Stimulated activated CD4-positive, alpha-beta T cell treated with anti-CD3 and anti-CD28 coated beads, Interleukin-1b, Interleukin-23, amount 100 ng/mL, for 4 hours (primary cell): ENCODE data around the gene S100A16.
A peak's percentile ranks its signal among the peaks of the same experiment; 100 is the strongest.

ENCODE experiments used
- DNase-seq, 2 donors: peaks; one replicate each; pipeline ENCODE4 v3.0.0-alpha.2; 2020; ENCODE audit warnings: low read depth in 2 of 2

S100A16 gene

GRCh38 chr1:153636312-153636711 lies 23.4 kb upstream of the S100A16 start:
- DNase-seq = no peak

DNA sequence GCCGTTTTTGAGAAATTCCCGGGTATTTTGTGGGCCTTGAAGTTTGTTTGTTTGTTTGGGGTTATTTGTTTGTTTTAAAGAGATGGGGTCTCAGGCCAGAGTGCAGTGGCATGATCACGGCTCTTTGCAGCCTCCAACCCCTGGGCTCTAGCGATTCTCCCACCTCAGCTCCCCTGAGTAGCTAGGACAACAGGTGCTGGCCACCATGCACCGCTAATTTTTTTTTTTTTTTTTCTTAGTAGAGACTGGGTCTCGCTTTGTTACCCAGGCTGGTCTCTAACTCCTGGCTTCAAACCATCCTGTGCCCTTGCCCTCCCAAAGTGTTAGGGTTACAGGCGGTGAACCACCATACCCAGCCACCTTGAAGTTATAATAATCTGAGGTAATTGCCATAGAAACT lies 22.9 kb upstream of the S100A16 start:
- DNase-seq = no peak

DNA sequence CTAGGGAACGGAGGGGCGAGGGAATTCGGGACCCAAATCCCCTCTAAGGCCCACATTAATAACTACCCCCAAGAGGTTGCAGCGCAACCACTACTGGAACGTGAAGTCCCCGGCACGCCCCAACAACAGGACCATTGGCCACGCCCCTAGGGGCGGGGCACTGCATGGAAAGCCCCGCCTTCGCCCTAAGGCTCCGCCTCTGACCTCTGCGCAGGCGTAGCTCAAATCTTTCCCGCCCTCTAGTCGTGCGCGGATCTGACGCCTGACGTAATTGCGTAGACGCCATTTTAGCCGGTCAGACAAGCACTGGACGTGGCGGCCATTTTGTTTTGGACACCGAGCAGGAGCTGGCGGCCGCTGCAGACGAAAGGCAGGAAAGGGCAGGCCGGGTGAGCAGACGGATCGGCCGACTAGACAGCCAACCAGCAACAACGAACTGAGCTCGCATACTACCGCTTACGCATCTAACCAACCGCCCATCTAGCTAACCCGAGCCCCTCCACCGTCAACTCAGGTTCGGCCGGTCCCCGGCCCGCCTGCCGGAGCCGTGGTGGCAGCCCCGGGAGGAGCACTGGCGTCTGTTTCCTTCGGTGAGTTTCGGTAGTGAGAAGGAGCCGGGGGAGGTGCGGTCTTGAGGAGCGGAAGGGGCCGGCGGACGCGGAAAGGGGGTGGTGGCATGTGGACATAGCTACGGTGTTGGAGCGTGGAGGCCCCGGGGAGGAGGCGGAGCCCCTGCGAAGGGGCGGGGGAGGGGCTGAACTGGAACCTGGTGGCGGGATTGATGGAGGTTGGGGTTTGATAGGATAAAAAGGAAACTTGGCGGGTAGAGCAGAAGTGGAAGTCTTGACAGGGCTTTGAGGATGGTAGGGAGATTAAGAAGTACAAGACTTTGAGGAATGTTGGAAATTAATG lies 21.1 kb upstream of the S100A16 start, which contains the start of gene CHTOP:
Gene CHTOP (plus strand): TSS at position 313 of the 912 bp plus-strand sequence. CDS start 2,523 bp downstream, outside the sequence.
- DNase-seq = peak; percentile 94 to 96

GRCh38 chr1:153633161-153633753 lies 20.3 kb upstream of the S100A16 start:
- no peak for DNase-seq

DNA sequence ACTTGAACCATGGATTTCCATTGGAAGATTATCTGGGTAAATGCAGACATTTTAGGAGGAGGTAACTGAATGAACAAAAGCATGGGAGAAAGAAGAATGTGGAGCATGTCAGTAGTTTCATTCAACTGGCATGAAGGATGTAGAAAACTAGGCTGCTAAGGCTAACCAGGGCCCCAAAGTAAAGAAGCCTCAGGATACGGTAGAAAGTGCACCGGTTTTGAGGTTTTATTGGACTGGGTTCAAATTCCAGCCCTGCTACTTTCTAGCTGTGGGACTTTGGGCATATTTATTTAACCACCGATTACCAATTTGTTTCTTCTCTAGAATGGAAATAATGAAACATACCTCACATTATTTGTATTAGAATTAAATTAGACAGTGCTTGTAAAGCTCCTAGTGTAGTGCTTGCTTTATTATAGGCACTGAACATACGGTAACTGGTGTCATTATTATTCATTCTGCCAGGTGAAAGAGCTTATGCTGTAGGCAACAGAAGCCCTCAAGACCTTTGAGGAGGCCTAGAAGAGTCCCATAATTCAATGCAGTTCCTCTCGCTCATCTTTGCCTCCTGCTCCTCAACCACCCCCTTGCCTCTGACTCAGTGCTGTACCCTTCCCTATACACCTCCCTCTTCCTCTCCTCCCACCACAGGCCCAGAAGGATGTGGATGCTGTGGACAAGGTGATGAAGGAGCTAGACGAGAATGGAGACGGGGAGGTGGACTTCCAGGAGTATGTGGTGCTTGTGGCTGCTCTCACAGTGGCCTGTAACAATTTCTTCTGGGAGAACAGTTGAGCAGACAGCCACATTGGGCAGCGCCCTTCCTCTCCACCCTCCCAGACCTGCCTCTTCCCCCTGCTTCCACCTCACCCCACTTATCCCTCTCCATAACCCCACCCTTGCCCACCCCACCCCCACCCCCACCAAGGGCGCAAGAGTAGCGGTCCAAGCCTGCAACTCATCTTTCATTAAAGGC lies 18.4 kb upstream of the S100A16 start:
- DNase-seq = no peak

GRCh38 chr1:153630384-153630783 lies 17.4 kb upstream of the S100A16 start:
- DNase-seq = no peak

- DNase-seq = no peak
Observed at GRCh38 chr1:153629971-153630370, 17.0 kb upstream of the S100A16 start.

GRCh38 chr1:153629343-153629665 lies 16.4 kb upstream of the S100A16 start:
- DNase-seq = no peak

DNA sequence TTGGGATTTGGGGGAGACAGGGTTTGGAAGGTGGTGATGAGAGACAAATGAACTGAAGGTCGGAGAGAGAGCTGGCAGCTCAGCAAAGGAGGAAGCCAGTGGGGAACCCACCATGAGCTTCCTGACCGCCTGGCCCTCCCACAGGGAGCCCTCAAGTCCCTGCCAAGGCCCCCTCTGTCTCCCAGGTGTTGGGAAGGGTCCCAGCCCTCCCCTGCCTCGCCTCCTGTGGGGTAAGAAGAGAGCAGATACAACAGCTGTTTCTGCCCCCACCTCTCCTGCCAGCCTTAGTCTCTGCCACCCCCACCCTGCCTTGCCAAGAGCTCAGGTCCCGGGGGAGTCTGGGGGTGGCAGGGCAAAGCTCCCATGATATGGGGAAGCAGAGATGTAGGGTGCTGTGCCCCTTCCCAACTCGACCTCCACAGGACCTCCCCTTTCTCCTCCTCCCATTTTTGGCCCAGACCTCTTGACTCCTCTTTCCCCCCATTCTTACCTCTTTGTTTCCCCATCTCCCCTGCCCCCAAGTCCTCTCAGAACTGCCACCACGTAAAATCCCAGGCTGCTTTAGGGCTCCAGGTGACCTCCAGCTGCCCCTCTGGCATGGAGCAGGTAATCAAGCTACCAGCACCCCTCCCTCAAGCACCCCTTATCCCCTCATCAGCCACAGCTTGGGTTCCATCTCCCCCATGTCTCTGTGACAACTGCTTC lies 15.9 kb upstream of the S100A16 start:
- DNase-seq = no peak

GRCh38 chr1:153627715-153628626 lies 15.0 kb upstream of the S100A16 start, which contains the start of gene S100A1:
S100A1 (plus strand) TSS chr1:153628434; CDS start chr1:153630522, 2,088 bp downstream.
- DNase-seq = no peak

DNA sequence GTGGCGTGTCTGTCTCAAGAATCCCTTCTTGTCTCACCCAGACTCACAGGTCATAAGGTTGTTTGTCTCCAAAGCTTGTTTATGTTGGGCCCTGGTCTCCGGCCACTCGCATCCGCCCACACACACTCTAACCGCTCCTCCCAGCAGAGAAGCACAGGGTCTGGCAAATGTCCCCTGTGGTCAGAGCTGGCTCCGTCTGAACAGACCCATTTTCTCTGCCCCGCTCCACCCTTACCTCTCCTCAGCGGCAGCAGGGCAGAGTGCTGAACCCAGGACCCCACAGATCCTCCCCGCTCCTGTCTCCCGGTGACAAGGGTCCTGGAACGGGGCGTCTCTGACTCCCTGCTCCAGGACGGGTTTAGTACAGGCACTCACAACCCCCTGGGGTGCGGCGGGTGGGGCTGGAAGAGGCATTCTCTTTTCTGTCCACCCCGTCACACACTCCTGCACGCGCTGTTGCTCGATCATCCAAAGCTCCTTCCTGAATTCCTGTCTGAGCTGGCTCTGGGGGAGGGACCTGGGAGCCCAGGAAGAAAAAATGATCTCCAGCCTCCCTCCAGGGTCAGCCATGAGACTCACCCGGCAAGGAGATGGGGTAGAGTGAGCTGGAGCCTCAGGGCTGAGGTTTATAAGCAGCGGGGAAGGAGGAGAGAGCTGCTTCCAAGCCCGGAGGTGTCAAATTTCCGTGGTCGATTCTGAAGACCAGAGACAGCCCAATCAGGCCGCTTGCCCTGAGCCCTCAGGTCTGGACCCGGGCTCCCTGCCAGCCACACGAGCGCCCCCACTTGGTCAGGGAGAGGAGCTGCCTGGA lies 14.2 kb upstream of the S100A16 start, which contains the start of gene S100A13:
Gene S100A13 (minus strand): TSS at position 602 of the 811 bp plus-strand sequence. CDS start 1,033 bp downstream, outside the sequence.
- no peak for DNase-seq

- DNase-seq = no peak
Observed at GRCh38 chr1:153626477-153626903, 13.6 kb upstream of the S100A16 start.

- no peak for DNase-seq
Observed at GRCh38 chr1:153624965-153625611, 12.2 kb upstream of the S100A16 start.

DNA sequence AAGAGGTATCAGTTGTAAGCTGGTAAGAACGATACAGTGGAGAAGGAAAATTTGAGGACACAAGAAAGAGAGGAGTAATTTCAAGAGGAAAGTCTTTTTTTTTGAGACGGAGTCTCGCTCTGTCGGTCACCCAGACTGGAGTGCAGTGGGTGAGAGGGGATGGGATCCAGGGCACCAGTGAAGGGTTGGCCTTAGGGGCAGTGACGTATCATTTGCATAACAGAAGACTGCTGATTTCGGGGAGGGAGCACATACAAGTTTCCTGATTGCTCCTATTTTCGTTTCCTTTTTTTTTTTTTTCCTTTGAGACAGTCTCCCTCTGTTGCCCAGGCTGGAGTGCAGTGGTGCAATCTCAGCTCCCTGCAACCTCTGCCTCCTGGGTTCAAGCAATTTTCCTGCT lies 10.2 kb upstream of the S100A16 start:
- no peak for DNase-seq

GRCh38 chr1:153619171-153619570 lies 6.2 kb upstream of the S100A16 start:
- DNase-seq = no peak

DNA sequence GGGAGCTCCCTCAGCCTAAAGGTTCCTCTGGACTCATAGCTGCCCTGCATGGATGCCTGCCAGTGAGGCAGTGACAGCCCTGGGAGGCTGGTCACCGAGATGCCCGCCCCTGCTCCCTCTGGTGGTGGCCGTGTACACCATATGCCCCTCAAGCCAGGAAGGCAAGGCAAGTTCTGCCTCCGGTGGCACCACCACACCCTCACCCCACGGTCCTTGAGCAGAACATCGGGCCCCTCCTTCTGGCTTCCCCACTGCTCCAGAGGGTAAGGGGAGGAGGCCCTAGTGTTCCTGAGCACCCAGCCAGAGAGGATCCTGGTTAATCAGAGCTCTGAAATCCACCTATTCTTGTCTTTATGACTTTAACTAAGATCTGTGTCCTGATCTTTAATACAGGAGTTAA lies 4.7 kb upstream of the S100A16 start:
- peak in 1 of 2 donors; percentile 63 for DNase-seq

- no peak for DNase-seq
Observed at GRCh38 chr1:153616917-153617311, 4.0 kb upstream of the S100A16 start.

DNA sequence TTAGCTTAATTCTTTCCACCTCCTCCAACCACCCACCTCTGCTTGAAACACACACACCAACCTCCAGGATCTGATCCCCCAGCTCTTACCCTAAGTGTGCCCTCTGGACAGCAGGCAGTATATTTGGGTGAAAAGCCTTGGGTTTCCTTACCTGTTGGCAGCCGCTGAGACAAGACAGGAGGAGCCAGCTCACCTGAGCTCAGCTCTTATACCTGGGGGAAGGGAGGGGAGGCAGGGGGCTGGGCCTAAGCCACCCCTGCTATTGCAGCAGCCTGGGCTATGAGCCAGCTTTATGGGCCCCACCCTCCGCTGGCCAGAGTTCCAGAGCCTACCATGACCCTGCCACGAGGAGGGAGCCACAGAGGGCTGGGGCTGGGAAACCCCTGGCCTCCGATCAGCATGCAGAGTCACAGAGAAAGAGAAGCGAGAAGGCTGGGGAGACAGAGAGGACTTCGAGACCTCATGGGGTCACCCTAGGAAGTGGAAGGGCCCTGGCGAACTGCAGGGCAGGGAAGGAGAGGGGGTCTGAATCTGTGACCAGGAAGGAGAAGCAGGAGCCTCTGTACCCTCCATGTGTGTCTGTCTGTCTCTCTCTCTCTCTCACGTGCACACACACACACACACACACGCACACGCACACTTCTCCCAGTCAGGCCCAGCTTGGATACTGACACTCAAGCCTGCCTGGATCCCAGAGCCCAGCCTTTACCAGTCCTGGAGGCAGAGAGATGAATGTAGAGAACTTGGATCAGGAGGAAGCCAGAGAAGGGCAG lies 3.4 kb upstream of the S100A16 start, which contains the start of gene S100A14:
Gene S100A14 (minus strand): TSS at position 182 of the 773 bp plus-strand sequence. CDS start 467 bp downstream, outside the sequence.
- no peak for DNase-seq
